Measurements from ENCODE around the gene SH3D21.

Gene SH3D21

DNA sequence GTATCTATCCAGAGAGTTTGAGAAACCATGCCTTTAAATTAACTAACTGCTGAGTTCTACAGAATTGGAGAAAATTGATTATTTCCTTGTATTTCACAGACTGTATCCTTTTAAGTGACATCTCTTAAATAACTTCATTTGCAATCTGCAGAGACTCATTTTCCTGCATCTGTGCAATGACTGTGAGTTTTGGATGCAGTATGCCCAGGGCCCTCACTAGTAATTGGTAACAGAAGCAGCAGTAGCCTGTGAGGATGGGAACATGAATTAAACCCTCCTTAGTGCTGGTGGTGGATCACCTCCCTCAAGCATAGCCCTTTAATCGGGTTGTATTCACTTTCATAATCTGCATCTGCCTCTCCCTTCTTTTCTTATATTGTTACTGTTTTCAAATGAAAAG is 21.7 kb upstream of the SH3D21 start:
- Histone ChIP-seq H3K79me2 (ENCODE audit: low read length) (peaks cover 73% of the 10 kb centered on the region), H3K9me3 (replicated peaks; ENCODE audit: insufficient read depth, low read length) (no peaks in the 10 kb centered on the region), H3K9ac (ENCODE audit: low read length) (no peak overlapping the region), H3K4me2 (ENCODE audit: low read depth, low read length) (no peak overlapping the region), H3K9me2 (replicated peaks; ENCODE audit: insufficient read depth, low read length) (no peaks in the 10 kb centered on the region), H2AFZ (ENCODE audit: low read length) (no peak overlapping the region), H3K27ac (ENCODE audit: low read length) (no peak overlapping the region), H3K27me3 (replicated peaks; ENCODE audit: insufficient read depth, low read length) (no peaks in the 10 kb centered on the region), H3K4me1 (ENCODE audit: low read length) (peaks cover 7% of the 10 kb centered on the region), H3K4me3 (ENCODE audit: low read length) (no peak overlapping the region), H3F3A (ENCODE audit: insufficient read depth, low read length) (peaks cover 10% of the 10 kb centered on the region), H4K20me1 (ENCODE audit: insufficient read depth, low read length) (no peaks in the 10 kb centered on the region), H3K36me3 (replicated peaks; ENCODE audit: insufficient read depth, low read length) (peaks cover 7% of the 10 kb centered on the region)
- no peak for DNase-seq
- no peak for TF ChIP-seq EZH2phosphoT487 (IDR thresholded peaks at IDR 0.05; ENCODE audit: low read length)
- no peak for TF ChIP-seq EZH2 (optimal IDR thresholded peaks at IDR 0.05; ENCODE audit: low read depth, low read length)
- TF ChIP-seq, protein P1, sequence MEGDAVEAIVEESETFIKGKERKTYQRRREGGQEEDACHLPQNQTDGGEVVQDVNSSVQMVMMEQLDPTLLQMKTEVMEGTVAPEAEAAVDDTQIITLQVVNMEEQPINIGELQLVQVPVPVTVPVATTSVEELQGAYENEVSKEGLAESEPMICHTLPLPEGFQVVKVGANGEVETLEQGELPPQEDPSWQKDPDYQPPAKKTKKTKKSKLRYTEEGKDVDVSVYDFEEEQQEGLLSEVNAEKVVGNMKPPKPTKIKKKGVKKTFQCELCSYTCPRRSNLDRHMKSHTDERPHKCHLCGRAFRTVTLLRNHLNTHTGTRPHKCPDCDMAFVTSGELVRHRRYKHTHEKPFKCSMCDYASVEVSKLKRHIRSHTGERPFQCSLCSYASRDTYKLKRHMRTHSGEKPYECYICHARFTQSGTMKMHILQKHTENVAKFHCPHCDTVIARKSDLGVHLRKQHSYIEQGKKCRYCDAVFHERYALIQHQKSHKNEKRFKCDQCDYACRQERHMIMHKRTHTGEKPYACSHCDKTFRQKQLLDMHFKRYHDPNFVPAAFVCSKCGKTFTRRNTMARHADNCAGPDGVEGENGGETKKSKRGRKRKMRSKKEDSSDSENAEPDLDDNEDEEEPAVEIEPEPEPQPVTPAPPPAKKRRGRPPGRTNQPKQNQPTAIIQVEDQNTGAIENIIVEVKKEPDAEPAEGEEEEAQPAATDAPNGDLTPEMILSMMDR (IDR thresholded peaks at IDR 0.05; ENCODE audit: low read length), result no peak

DNA sequence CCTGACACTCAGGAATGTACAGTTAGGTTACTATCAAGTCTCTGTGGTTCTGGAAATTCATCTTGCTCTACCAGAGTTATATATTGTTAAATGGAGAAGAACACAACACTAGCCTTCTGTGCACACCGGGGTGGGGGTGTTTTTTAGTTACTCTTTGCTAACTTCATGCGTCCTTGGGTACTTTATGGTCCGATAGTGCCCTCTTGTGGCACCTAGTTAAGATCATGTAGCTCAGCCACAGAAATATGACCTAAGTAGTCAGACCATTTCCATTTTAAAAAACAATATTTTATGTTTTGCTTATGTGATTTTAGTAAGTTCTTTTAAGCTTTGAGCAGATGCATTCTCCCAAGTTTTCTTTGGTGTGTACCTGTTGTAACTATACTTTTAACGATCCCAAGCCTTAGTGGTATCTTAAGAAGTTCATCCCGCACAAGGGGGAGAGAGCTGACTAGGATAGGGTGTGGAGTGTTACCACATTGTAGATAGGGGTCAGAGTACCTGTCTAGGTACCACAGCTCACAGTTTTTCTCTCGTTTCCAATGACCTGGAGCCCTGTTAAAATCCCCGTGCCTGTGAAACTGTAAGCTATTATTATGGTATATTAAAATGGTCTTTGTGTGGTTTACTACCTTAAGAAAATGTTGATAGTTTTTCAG is 20.6 kb upstream of the SH3D21 start:
- peak; percentile 87 for DNase-seq
- H3K27ac ChIP-seq (ENCODE audit: low read length), result no peak overlapping the region

DNA sequence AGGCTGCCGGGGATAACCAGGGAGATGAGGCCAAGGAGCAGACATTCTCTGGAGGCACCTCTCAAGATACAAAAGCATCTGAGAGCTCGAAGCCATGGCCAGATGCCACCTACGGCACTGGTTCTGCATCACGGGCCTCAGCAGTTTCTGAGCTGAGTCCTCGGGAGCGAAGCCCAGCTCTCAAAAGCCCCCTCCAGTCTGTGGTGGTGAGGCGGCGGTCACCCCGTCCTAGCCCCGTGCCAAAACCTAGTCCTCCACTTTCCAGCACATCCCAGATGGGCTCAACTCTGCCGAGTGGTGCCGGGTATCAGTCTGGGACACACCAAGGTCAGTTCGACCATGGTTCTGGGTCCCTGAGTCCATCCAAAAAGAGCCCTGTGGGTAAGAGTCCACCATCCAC is 19.4 kb upstream of the SH3D21 start:
- H3K79me2 ChIP-seq (ENCODE audit: low read length), result peaks cover 61% of the 10 kb centered on the region
- H3K27me3 ChIP-seq (replicated peaks; ENCODE audit: insufficient read depth, low read length), result no peaks in the 10 kb centered on the region
- H3K4me3 ChIP-seq (ENCODE audit: low read length), result no peak overlapping the region
- no peak for TF ChIP-seq EZH2phosphoT487 (IDR thresholded peaks at IDR 0.05; ENCODE audit: low read length)
- TF ChIP-seq, protein P1 (IDR thresholded peaks at IDR 0.05; ENCODE audit: low read length), result no peak
- TF ChIP-seq EZH2 (optimal IDR thresholded peaks at IDR 0.05; ENCODE audit: low read depth, low read length), result no peak
- H3F3A ChIP-seq (ENCODE audit: insufficient read depth, low read length), result peaks cover 10% of the 10 kb centered on the region
- H3K4me2 ChIP-seq (ENCODE audit: low read depth, low read length), result no peak overlapping the region
- H2AFZ ChIP-seq (ENCODE audit: low read length), result no peak overlapping the region
- no peak overlapping the region for H3K27ac ChIP-seq (ENCODE audit: low read length)
- H3K9me3 ChIP-seq (replicated peaks; ENCODE audit: insufficient read depth, low read length), result no peaks in the 10 kb centered on the region
- H3K9me2 ChIP-seq (replicated peaks; ENCODE audit: insufficient read depth, low read length), result no peaks in the 10 kb centered on the region
- peaks cover 7% of the 10 kb centered on the region for H3K4me1 ChIP-seq (ENCODE audit: low read length)
- H3K36me3 ChIP-seq (replicated peaks; ENCODE audit: insufficient read depth, low read length), result peaks cover 7% of the 10 kb centered on the region
- H3K9ac ChIP-seq (ENCODE audit: low read length), result no peak overlapping the region
- no peaks in the 10 kb centered on the region for H4K20me1 ChIP-seq (ENCODE audit: insufficient read depth, low read length)
- DNase-seq, result no peak

More for the DNA sequence above, 20.6 kb upstream of the SH3D21 start:
- H3K9ac ChIP-seq (ENCODE audit: low read length), result no peak overlapping the region
- H3K4me3 ChIP-seq (ENCODE audit: low read length), result no peak overlapping the region
- no peaks in the 10 kb centered on the region for H4K20me1 ChIP-seq (ENCODE audit: insufficient read depth, low read length)
- H3K9me2 ChIP-seq (replicated peaks; ENCODE audit: insufficient read depth, low read length), result no peaks in the 10 kb centered on the region
- no peak for TF ChIP-seq EZH2phosphoT487 (IDR thresholded peaks at IDR 0.05; ENCODE audit: low read length)
- TF ChIP-seq, protein P1 (IDR thresholded peaks at IDR 0.05; ENCODE audit: low read length), result peak; percentile 75
- H3K27me3 ChIP-seq (replicated peaks; ENCODE audit: insufficient read depth, low read length), result no peaks in the 10 kb centered on the region
- peaks cover 7% of the 10 kb centered on the region for H3K4me1 ChIP-seq (ENCODE audit: low read length)
- H3F3A ChIP-seq (ENCODE audit: insufficient read depth, low read length), result peaks cover 10% of the 10 kb centered on the region
- H3K36me3 ChIP-seq (replicated peaks; ENCODE audit: insufficient read depth, low read length), result peaks cover 7% of the 10 kb centered on the region
- peaks cover 66% of the 10 kb centered on the region for H3K79me2 ChIP-seq (ENCODE audit: low read length)
- 0 out of 2 replicates have a peak overlapping the region, but pooled peaks have one; percentile 4 for H3K4me2 ChIP-seq (ENCODE audit: low read depth, low read length)
- H3K9me3 ChIP-seq (replicated peaks; ENCODE audit: insufficient read depth, low read length), result no peaks in the 10 kb centered on the region
- H2AFZ ChIP-seq (ENCODE audit: low read length), result no peak overlapping the region
